ENCODE results near the gene PMPCA.

- TF ChIP-seq CTCF (IDR thresholded peaks at IDR 0.05 in 2 of 3, conservative IDR thresholded peaks at IDR 0.05 in 1 of 3; ENCODE audit: borderline replicate concordance in 1 of 3, insufficient read depth in 1 of 3, low read depth in 2 of 3, low read length in 2 of 3) = no peak
- TF ChIP-seq MAX (IDR thresholded peaks at IDR 0.05) = no peak
- TF ChIP-seq EGR1 (IDR thresholded peaks at IDR 0.05; ENCODE audit: low read depth) = no peak
- no peak for TF ChIP-seq POLR2A (IDR thresholded peaks at IDR 0.05; ENCODE audit: borderline replicate concordance, extremely low read depth, insufficient read depth, insufficient read length)
- no peak for TF ChIP-seq EZH2phosphoT487 (IDR thresholded peaks at IDR 0.05; ENCODE audit: borderline replicate concordance)
- TF ChIP-seq CEBPB (IDR thresholded peaks at IDR 0.05; ENCODE audit: low read depth) = no peak
These were observed 20.3 kb downstream of the PMPCA start for GRCh38 chr9:136430588-136431234.
